Endothelial cell of umbilical vein (primary cell): ENCODE data around the gene TMEM164. TPM values are rescaled to one million over a fixed set of nuclear protein-coding genes. Genes with fewer than 3 reads are reported as not detected.

Source experiments
- BruUV-seq: library from RNA; stranded (reverse); fragments of 400-500 nt; replicated peaks from 2 replicates; lab custom pipeline; 2021; lab: Mats Ljungman, UMichigan
- CTCF ChIA-PET: fragments of 300-600, 350-600 bp; sonication (Branson Sonifier 250); formaldehyde crosslinking; loops from one replicate; lab custom pipeline; 2021; ENCODE audit warnings: antibody characterized with exemption, inconsistent platforms; lab: Charles Lee
- POLR2A ChIA-PET: fragments of 300-600, 350-600 bp; sonication (Branson Sonifier 250); formaldehyde crosslinking; loops from one replicate; lab custom pipeline; 2021; ENCODE audit warnings: antibody characterized with exemption, inconsistent platforms; lab: Charles Lee
- DNase-seq: peaks from one replicate; pipeline ENCODE4 v3.0.0-alpha.2; 2011; ENCODE audit warnings: low read depth, low spot score
- FAIRE-seq: peaks from 2 replicates; lab custom pipeline; 2011; peaks lifted over from hg19 to GRCh38; lab: Jason Lieb, UNC
- H2AFZ ChIP-seq: 2 replicates; pipeline ENCODE4 v1.6.0; 2012; ENCODE audit warnings: low read depth, low read length, control low read depth, inconsistent platforms
- H3K27ac ChIP-seq: 2 replicates; pipeline ENCODE4 v1.5.1; 2011; ENCODE audit warnings: low read depth, mild to moderate bottlenecking, control low read depth, low read length, moderate library complexity; ENCODE audit not compliant: insufficient read depth
- H3K27me3 ChIP-seq, 2 experiments: 2 replicates each; pipeline versions ENCODE4 v1.6.0 to v1.6.1; 2011; ENCODE audit warnings: low read length in 2 of 2, mixed read lengths in 1 of 2; ENCODE audit not compliant: control insufficient read depth in 2 of 2, insufficient read depth in 2 of 2
- H3K36me3 ChIP-seq, 2 experiments: 2 replicates in 1 of 2; 3 replicates in 1 of 2; pipeline ENCODE4 v1.5.1; 2011; ENCODE audit warnings: low read length in 2 of 2, mild to moderate bottlenecking in 1 of 2, moderate library complexity in 1 of 2; ENCODE audit not compliant: control insufficient read depth in 2 of 2, insufficient read depth in 2 of 2; ENCODE audit errors: extremely low read depth in 1 of 2
- H3K4me1 ChIP-seq: 3 replicates; pipeline ENCODE4 v1.5.1; 2011; ENCODE audit warnings: mild to moderate bottlenecking, low read length; ENCODE audit not compliant: control insufficient read depth, insufficient read depth; ENCODE audit errors: extremely low read depth
- H3K4me2 ChIP-seq: 2 replicates; pipeline ENCODE4 v1.6.1; 2011; ENCODE audit warnings: low read length, control low read depth, mixed read lengths; ENCODE audit not compliant: insufficient read depth
- H3K4me3 ChIP-seq, 3 experiments: fragments of 200-600 bp in 1 of 3; sonication (generic), shearing (Covaris generic) in 1 of 3; replicated peaks in 1 of 3; 2 replicates each; pipeline ENCODE4 v1.5.1; 2011 to 2016; ENCODE audit warnings: control low read depth in 3 of 3, low read length in 3 of 3, mild to moderate bottlenecking in 2 of 3, inconsistent platforms in 1 of 3, low read depth in 1 of 3, moderate library complexity in 1 of 3; ENCODE audit not compliant: insufficient read depth in 1 of 3
- H3K79me2 ChIP-seq: 2 replicates; pipeline ENCODE4 v1.6.0; 2012; ENCODE audit warnings: low read length, inconsistent platforms; ENCODE audit not compliant: control insufficient read depth, insufficient read depth
- H3K9ac ChIP-seq: replicated peaks from 2 replicates; pipeline ENCODE3; 2011; ENCODE audit warnings: low read length, control low read depth; ENCODE audit not compliant: insufficient read depth; ENCODE audit errors: extremely low read depth
- H3K9me1 ChIP-seq: replicated peaks from 3 replicates; pipeline ENCODE4 v1.6.0; 2011; ENCODE audit warnings: mild to moderate bottlenecking, low read length; ENCODE audit not compliant: control insufficient read depth, insufficient read depth; ENCODE audit errors: extremely low read depth
- H3K9me3 ChIP-seq: replicated peaks from 2 replicates; pipeline ENCODE4 v1.5.1; 2012; ENCODE audit warnings: low read length, inconsistent platforms; ENCODE audit not compliant: control insufficient read depth, insufficient read depth
- H4K20me1 ChIP-seq: replicated peaks from 2 replicates; pipeline ENCODE3; 2011; ENCODE audit warnings: mild to moderate bottlenecking, low read length; ENCODE audit not compliant: control insufficient read depth, insufficient read depth; ENCODE audit errors: extremely low read depth
- EZH2 ChIP-seq: IDR thresholded peaks from 2 replicates; pipeline ENCODE4 v1.6.1; 2012; ENCODE audit warnings: borderline replicate concordance, low read depth, mild to moderate bottlenecking, moderate library complexity, low read length, inconsistent platforms; ENCODE audit not compliant: severe bottlenecking
- FOS ChIP-seq: IDR thresholded peaks from 2 replicates; pipeline ENCODE4 v1.6.1; 2011; ENCODE audit warnings: mild to moderate bottlenecking, low read length, moderate library complexity, borderline replicate concordance; ENCODE audit not compliant: insufficient read depth
- GATA2 ChIP-seq: IDR thresholded peaks from 2 replicates; pipeline ENCODE4 v1.7.0; 2011; ENCODE audit warnings: low read depth, mild to moderate bottlenecking, moderate library complexity, mixed read lengths, low read length; ENCODE audit not compliant: insufficient read length, insufficient read depth
- JUN ChIP-seq: IDR thresholded peaks from 2 replicates; pipeline ENCODE4 v1.6.1; 2011; ENCODE audit warnings: borderline replicate concordance, low read depth; ENCODE audit not compliant: insufficient read length, insufficient read depth
- MAX ChIP-seq: IDR thresholded peaks from 2 replicates; pipeline ENCODE4 v1.6.1; 2011; ENCODE audit not compliant: insufficient read depth, insufficient read length
- MYC ChIP-seq: IDR thresholded peaks from one replicate; pipeline ENCODE4 v1.6.1; 2011; ENCODE audit warnings: mild to moderate bottlenecking, low read depth, low read length
- POLR2A ChIP-seq: IDR thresholded peaks from 2 replicates; pipeline ENCODE4 v1.6.1; 2012; ENCODE audit warnings: low read depth, mild to moderate bottlenecking, control low read depth, low read length
- POLR2AphosphoS5 ChIP-seq: IDR thresholded peaks from 2 replicates; pipeline ENCODE4 v1.6.1; 2012; ENCODE audit warnings: low read depth, mild to moderate bottlenecking, control low read depth, low read length, moderate library complexity; ENCODE audit not compliant: insufficient read depth
- dilution Hi-C: fragments of 300-500 bp; cut with MboI; formaldehyde crosslinking; loops from one replicate; pipeline ENCODE4 v1.15.0; 2019; ENCODE audit warnings: low sequenced_read_pairs; ENCODE audit not compliant: extremely low pct_ligation_motif_present
- intact Hi-C: fragments of 100-400 bp; cut with micrococcal nuclease; formaldehyde crosslinking; loops from one replicate; pipeline ENCODE4 v1.10.0; 2022
- polyA plus RNA-seq, 4 experiments: library from polyadenylated mRNA; depleted of rRNA in 3 of 4; stranded (reverse) in 3 of 4; unstranded in 1 of 4; fragments of >200 nt; gene quantifications; 2 replicates each; pipeline versions ENCODE4 v1.2.1 to v1.2.3, GENCODE V29; 2011 to 2012; ENCODE audit warnings: missing spikeins in 1 of 4
- total RNA-seq: library from RNA; stranded (reverse); gene quantifications from 2 replicates; pipeline ENCODE4 v1.2.3, GENCODE V29; 2021
- TF ChIP-seq, protein P1 (sequence below), 2 donors: IDR thresholded peaks; 1 replicate in 1 of 2; 2 replicates in 1 of 2; pipeline ENCODE4 v1.5.1; 2011; ENCODE audit warnings: low read length in 2 of 2, mild to moderate bottlenecking in 2 of 2, moderate library complexity in 2 of 2, control low read depth in 1 of 2, inconsistent platforms in 1 of 2, low read depth in 1 of 2; ENCODE audit not compliant: insufficient read depth in 1 of 2; ENCODE audit errors: extremely low read depth in 1 of 2

The TMEM164 gene
- total and polyA plus RNA-seq, 2 donors (not counting 3 experiments of a cell fraction or from before 2014, with no cell fraction given), result 12.8 to 22.2 TPM

GRCh38 chrX:110120025-110120424 lies 117.1 kb downstream of the TMEM164 start:
- Histone ChIP-seq H3K9me1 (no peaks in the 10 kb centered on the region), H3K9me3 (no peaks in the 10 kb centered on the region), H3K4me1 (no peaks in the 10 kb centered on the region), H3K4me2 (no peak overlapping the region), H3K4me3 (no peak overlapping the region), H3K79me2 (no peaks in the 10 kb centered on the region), H3K27ac (no peak overlapping the region), H3K27me3 (no peaks in the 10 kb centered on the region), H4K20me1 (no peaks in the 10 kb centered on the region), H3K36me3 (no peaks in the 10 kb centered on the region), H2AFZ (no peak overlapping the region), H3K9ac (no peak overlapping the region)
- intact Hi-C loops (no loop called here), dilution Hi-C loops (no loop called here)
- no peak for FAIRE-seq
- TF ChIP-seq MAX, result no peak
- TF ChIP-seq GATA2, result no peak
- TF ChIP-seq EZH2, result no peak
- TF ChIP-seq FOS, result no peak
- no peak for TF ChIP-seq POLR2AphosphoS5
- no peak for TF ChIP-seq POLR2A
- no peak for TF ChIP-seq JUN
- BruUV-seq, result no TSS peak
- DNase-seq, result no peak
- ChIA-PET CTCF (no interaction called here), POLR2A (no interaction called here)

GRCh38 chrX:110123331-110123782 lies 120.4 kb downstream of the TMEM164 start:
- H3K79me2 ChIP-seq, result no peaks in the 10 kb centered on the region
- H3K4me3 ChIP-seq, result no peak overlapping the region
- H3K9me1 ChIP-seq, result no peaks in the 10 kb centered on the region
- H3K27ac ChIP-seq, result no peak overlapping the region
- H3K9ac ChIP-seq, result no peak overlapping the region
- no peak overlapping the region for H3K4me2 ChIP-seq
- H3K27me3 ChIP-seq, result no peaks in the 10 kb centered on the region
- H4K20me1 ChIP-seq, result no peaks in the 10 kb centered on the region
- intact Hi-C loops (no loop called here), dilution Hi-C loops (no loop called here)
- CTCF ChIA-PET, result no interaction called here
- DNase-seq, result no peak
- TF ChIP-seq POLR2A (no peak), POLR2AphosphoS5 (no peak), EZH2 (no peak), JUN (no peak), FOS (no peak), GATA2 (no peak), MAX (no peak), MYC (no peak)
- TF ChIP-seq, protein P1, sequence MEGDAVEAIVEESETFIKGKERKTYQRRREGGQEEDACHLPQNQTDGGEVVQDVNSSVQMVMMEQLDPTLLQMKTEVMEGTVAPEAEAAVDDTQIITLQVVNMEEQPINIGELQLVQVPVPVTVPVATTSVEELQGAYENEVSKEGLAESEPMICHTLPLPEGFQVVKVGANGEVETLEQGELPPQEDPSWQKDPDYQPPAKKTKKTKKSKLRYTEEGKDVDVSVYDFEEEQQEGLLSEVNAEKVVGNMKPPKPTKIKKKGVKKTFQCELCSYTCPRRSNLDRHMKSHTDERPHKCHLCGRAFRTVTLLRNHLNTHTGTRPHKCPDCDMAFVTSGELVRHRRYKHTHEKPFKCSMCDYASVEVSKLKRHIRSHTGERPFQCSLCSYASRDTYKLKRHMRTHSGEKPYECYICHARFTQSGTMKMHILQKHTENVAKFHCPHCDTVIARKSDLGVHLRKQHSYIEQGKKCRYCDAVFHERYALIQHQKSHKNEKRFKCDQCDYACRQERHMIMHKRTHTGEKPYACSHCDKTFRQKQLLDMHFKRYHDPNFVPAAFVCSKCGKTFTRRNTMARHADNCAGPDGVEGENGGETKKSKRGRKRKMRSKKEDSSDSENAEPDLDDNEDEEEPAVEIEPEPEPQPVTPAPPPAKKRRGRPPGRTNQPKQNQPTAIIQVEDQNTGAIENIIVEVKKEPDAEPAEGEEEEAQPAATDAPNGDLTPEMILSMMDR (IDR thresholded peaks at IDR 0.05; ENCODE audit: extremely low read depth in 1 of 2, insufficient read depth in 1 of 2, low read depth in 1 of 2, low read length in 2 of 2), result no peak
- no peaks in the 10 kb centered on the region for H3K36me3 ChIP-seq
- no peak overlapping the region for H2AFZ ChIP-seq
- H3K4me1 ChIP-seq, result no peaks in the 10 kb centered on the region
- no peak for FAIRE-seq
- POLR2A ChIA-PET, result no interaction called here
- no peaks in the 10 kb centered on the region for H3K9me3 ChIP-seq
- BruUV-seq, result no TSS peak
